Measurements from ENCODE around the gene RPUSD1. TPM values are rescaled to one million over a fixed set of nuclear protein-coding genes. Genes with fewer than 3 reads are reported as not detected.
A peak's percentile ranks its signal among the peaks of the same experiment; 100 is the strongest.

Gene RPUSD1
- total and polyA plus RNA-seq, 2 of the 13 experiments (the other 11 are each of a cell fraction or from before 2014, with no cell fraction given) = 13.1 to 26.2 TPM

- CTCF ChIA-PET (ENCODE audit: low intra/inter-chr PET ratio, low total read pairs) = no interaction called here
These were observed 44.6 kb upstream of the RPUSD1 start for GRCh38 chr16:832652-833336.

More at GRCh38 chr16:832652-833336, 44.6 kb upstream of the RPUSD1 start:
- Histone ChIP-seq H3K27ac (ENCODE audit: extremely low read length, insufficient read depth, low read length) (no peak overlapping the region), H3K36me3 (replicated peaks in 1 of 2; ENCODE audit: control insufficient read depth in 1 of 2, insufficient read depth in 2 of 2, low read length in 2 of 2) (no peaks in the 10 kb centered on the region), H3K4me2 (ENCODE audit: low read depth, low read length) (no peak overlapping the region), H4K20me1 (ENCODE audit: insufficient read depth, low read length) (no peaks in the 10 kb centered on the region), H3K27me3 (ENCODE audit: control insufficient read depth in 1 of 2, insufficient read depth in 2 of 2, low read length in 2 of 2) (peaks cover 21 to 68% of the 10 kb centered on the region in 2 experiments), H3K4me3 (replicated peaks in 1 of 3; ENCODE audit: insufficient read depth in 1 of 3, low read depth in 2 of 3, low read length in 3 of 3) (no peak overlapping the region), H3K9me3 (ENCODE audit: low read length) (peaks cover 16% of the 10 kb centered on the region), H2AFZ (ENCODE audit: low read length) (no peak overlapping the region), H3K79me2 (ENCODE audit: insufficient read depth, low read length) (no peaks in the 10 kb centered on the region), H3K9ac (ENCODE audit: insufficient read depth, low read depth, low read length) (no peak overlapping the region), H3K4me1 (ENCODE audit: insufficient read depth, low read length) (no peaks in the 10 kb centered on the region)
- intact Hi-C loops (cut with micrococcal nuclease; ENCODE audit: unreplicated experiment) = no loop called here
- no peak for TF ChIP-seq ZFP90 (CRISPR knock-in tag; IDR thresholded peaks at IDR 0.05; ENCODE audit: borderline replicate concordance)
- no peak for TF ChIP-seq PHF21A (CRISPR knock-in tag; IDR thresholded peaks at IDR 0.05)
- no peak for TF ChIP-seq MAZ (IDR thresholded peaks at IDR 0.05; ENCODE audit: borderline replicate concordance, low read depth, low read length)
- TF ChIP-seq MAZ (CRISPR knock-in tag; IDR thresholded peaks at IDR 0.05; ENCODE audit: low read depth) = no peak
- TF ChIP-seq ZNF777 (CRISPR knock-in tag; IDR thresholded peaks at IDR 0.05) = peak; percentile 78; the same call in 1 of the 2 replicates
- no peak for TF ChIP-seq SALL1 (CRISPR knock-in tag; IDR thresholded peaks at IDR 0.05)
- no peak for TF ChIP-seq ZNF280D (CRISPR knock-in tag; IDR thresholded peaks at IDR 0.05)
- TF ChIP-seq ZNF207 (IDR thresholded peaks at IDR 0.05; ENCODE audit: borderline replicate concordance) = no peak
- ATAC-seq (peak; percentile 66), FAIRE-seq (no peak), DNase-seq (ENCODE audit: low spot score) (no peak)
- in situ Hi-C loops (cut with HindIII; ENCODE audit: extremely low pct_ligation_motif_present, low pct_unique_long_range_greater_than_20kb) = loop anchor here (10.0 kb wide), 1 partner anchor 62 kb away; no protein-coding TSS in a partner anchor
- POLR2A ChIA-PET = no interaction called here
- no TSS peak for BruUV-seq (replicated peaks)
- 14% methylated on average over 5 of the region's 35 CpGs for WGBS (ENCODE audit: low lambda C conversion rate)
